Stimulated activated CD4-positive, alpha-beta T cell treated with anti-CD3 and anti-CD28 coated beads, Interleukin-15, amount 100 ng/mL, for 1 hour (primary cell): ENCODE measurements around the gene ROCK2.
"Not testable (repeated sequence)": the region's sequence is repeated elsewhere in the genome, so short reads cannot be mapped to it uniquely, and the experiment has no call there.

Experiments
- DNase-seq, 2 donors: peaks; one replicate each; pipeline ENCODE4 v3.0.0-alpha.2; 2020; ENCODE audit warnings: low read depth in 1 of 2, low spot score in 1 of 2

Gene ROCK2

GRCh38 chr2:11278219-11278618, 66.2 kb downstream of the ROCK2 start:
- no peak for DNase-seq

- DNase-seq, result no peak
These were observed 68.5 kb downstream of the ROCK2 start for GRCh38 chr2:11275910-11276309.

- DNase-seq, result no peak
These were observed 73.5 kb downstream of the ROCK2 start for GRCh38 chr2:11270891-11271290.

- no peak for DNase-seq
These were observed 76.5 kb downstream of the ROCK2 start for GRCh38 chr2:11267931-11268330.

- no peak for DNase-seq
These were observed 79.6 kb downstream of the ROCK2 start for GRCh38 chr2:11264818-11265217.

GRCh38 chr2:11264007-11264406, 80.4 kb downstream of the ROCK2 start:
- no peak for DNase-seq

- no peak for DNase-seq
These were observed 81.3 kb downstream of the ROCK2 start for GRCh38 chr2:11263177-11263576.

GRCh38 chr2:11262438-11262837, 82.0 kb downstream of the ROCK2 start:
- not testable (repeated sequence) for DNase-seq

GRCh38 chr2:11261564-11261963, 82.9 kb downstream of the ROCK2 start:
- DNase-seq, result not testable (repeated sequence)

- no peak for DNase-seq
These were observed 83.5 kb downstream of the ROCK2 start for GRCh38 chr2:11260979-11261378.

GRCh38 chr2:11257964-11258363, 86.5 kb downstream of the ROCK2 start:
- no peak for DNase-seq

GRCh38 chr2:11257078-11257477, 87.4 kb downstream of the ROCK2 start:
- DNase-seq, result no peak

GRCh38 chr2:11256166-11256565, 88.3 kb downstream of the ROCK2 start:
- DNase-seq, result no peak

- no peak for DNase-seq
These were observed 90.3 kb downstream of the ROCK2 start for GRCh38 chr2:11254100-11254536.

GRCh38 chr2:11252458-11252857, 92.0 kb downstream of the ROCK2 start:
- not testable (repeated sequence) for DNase-seq

- DNase-seq, result no peak
These were observed 93.8 kb downstream of the ROCK2 start for GRCh38 chr2:11250400-11251196.

- DNase-seq, result no peak
These were observed 99.1 kb downstream of the ROCK2 start for GRCh38 chr2:11245322-11245721.

- no peak for DNase-seq
These were observed 100.2 kb downstream of the ROCK2 start for GRCh38 chr2:11244091-11244826.

- no peak for DNase-seq
These were observed 100.9 kb downstream of the ROCK2 start for GRCh38 chr2:11243512-11243911.

GRCh38 chr2:11242542-11243174, 101.8 kb downstream of the ROCK2 start:
- DNase-seq, result no peak

GRCh38 chr2:11241412-11242203, 102.8 kb downstream of the ROCK2 start:
- no peak for DNase-seq
